ENCODE results near the gene SLC30A1. TPM values are rescaled to one million over a fixed set of nuclear protein-coding genes. Genes with fewer than 3 reads are reported as not detected.

The SLC30A1 gene
- total RNA-seq, 1 experiment from 2014 or later = 9.7 TPM

DNA sequence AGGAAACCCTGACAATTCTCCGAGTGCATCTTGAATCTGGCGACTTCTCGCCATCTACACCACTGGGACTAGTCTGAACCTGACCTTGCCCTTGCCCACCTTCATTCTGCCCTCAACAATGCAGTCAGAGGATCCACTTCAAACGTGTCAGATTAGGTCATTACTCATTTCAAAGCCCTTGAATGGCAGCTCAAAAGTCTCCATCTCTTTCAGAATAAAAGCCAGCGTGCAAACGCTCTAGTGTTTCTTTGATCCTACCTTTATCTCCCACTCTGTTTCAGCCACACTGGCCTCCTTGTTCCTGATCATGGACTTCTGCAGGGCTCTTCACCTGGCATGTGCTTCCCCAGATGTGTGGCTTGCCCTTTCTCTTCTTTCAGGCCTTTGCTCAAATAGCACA, 31.3 kb downstream of the SLC30A1 start:
- ChIA-PET POLR2A (no interaction called here), RAD21 (ENCODE audit: low non-redundant PET in 1 of 2, low total read pairs in 2 of 2, uncharacterized antibody in 2 of 2, unreplicated experiment in 2 of 2) (no interaction called here), CTCF (no interaction called here)
- Histone ChIP-seq H3K9me3 (ENCODE audit: control insufficient read depth in 1 of 2, insufficient read depth in 1 of 2, low read depth in 1 of 2, low read length in 2 of 2) (no peaks in the 10 kb centered on the region), H3K9ac (ENCODE audit: low read length) (no peak overlapping the region), H2AFZ (ENCODE audit: low read depth, low read length, poor library complexity, severe bottlenecking) (no peak overlapping the region), H3K27me3 (ENCODE audit: insufficient read depth, low read length) (no peaks in the 10 kb centered on the region), H4K20me1 (ENCODE audit: insufficient read depth) (no peaks in the 10 kb centered on the region), H3K36me3 (ENCODE audit: control insufficient read depth in 1 of 2, insufficient read depth in 2 of 2, low read length in 2 of 2) (no peaks in the 10 kb centered on the region), H3K79me2 (ENCODE audit: insufficient read depth, low read length) (no peaks in the 10 kb centered on the region), H3K9me2 (ENCODE audit: insufficient read depth) (no peaks in the 10 kb centered on the region), H3K4me3 (replicated peaks in 1 of 2; ENCODE audit: low read depth in 1 of 2, low read length in 2 of 2) (no peak overlapping the region), H3K27ac (ENCODE audit: low read depth, low read length) (no peak overlapping the region), H3K4me2 (ENCODE audit: low read length) (no peak overlapping the region), H3K4me1 (ENCODE audit: control insufficient read depth in 1 of 2, insufficient read depth in 2 of 2, low read length in 2 of 2) (peaks cover 0 to 5% of the 10 kb centered on the region in 2 experiments; a peak in 2 of 4 replicates)
- intact Hi-C loops (cut with micrococcal nuclease) = no loop called here
- ATAC-seq (no peak), DNase-seq (ENCODE audit: low read depth, low spot score) (no peak)
- TF ChIP-seq RAD21 (IDR thresholded peaks at IDR 0.05; ENCODE audit: low read depth) (no peak), CEBPB (IDR thresholded peaks at IDR 0.05; ENCODE audit: low read depth) (no peak), YY1 (IDR thresholded peaks at IDR 0.05; ENCODE audit: extremely low read depth, insufficient replicate concordance, low read depth, low read length) (no peak), SP1 (IDR thresholded peaks at IDR 0.05; ENCODE audit: low read depth) (no peak), POLR2AphosphoS5 (IDR thresholded peaks at IDR 0.05; ENCODE audit: low read depth, low read length) (no peak), ELF1 (IDR thresholded peaks at IDR 0.05; ENCODE audit: borderline replicate concordance, low read depth) (no peak), ZNF274 (IDR thresholded peaks at IDR 0.05; ENCODE audit: low read depth, low read length) (no peak), SIN3A (IDR thresholded peaks at IDR 0.05; ENCODE audit: low read depth) (no peak), FOSL1 (IDR thresholded peaks at IDR 0.05; ENCODE audit: low read depth) (no peak), POLR2A (IDR thresholded peaks at IDR 0.05; ENCODE audit: borderline replicate concordance, extremely low read depth, insufficient read depth, insufficient read length) (no peak), EGR1 (IDR thresholded peaks at IDR 0.05; ENCODE audit: low read depth) (no peak)
- TF ChIP-seq, protein P1, sequence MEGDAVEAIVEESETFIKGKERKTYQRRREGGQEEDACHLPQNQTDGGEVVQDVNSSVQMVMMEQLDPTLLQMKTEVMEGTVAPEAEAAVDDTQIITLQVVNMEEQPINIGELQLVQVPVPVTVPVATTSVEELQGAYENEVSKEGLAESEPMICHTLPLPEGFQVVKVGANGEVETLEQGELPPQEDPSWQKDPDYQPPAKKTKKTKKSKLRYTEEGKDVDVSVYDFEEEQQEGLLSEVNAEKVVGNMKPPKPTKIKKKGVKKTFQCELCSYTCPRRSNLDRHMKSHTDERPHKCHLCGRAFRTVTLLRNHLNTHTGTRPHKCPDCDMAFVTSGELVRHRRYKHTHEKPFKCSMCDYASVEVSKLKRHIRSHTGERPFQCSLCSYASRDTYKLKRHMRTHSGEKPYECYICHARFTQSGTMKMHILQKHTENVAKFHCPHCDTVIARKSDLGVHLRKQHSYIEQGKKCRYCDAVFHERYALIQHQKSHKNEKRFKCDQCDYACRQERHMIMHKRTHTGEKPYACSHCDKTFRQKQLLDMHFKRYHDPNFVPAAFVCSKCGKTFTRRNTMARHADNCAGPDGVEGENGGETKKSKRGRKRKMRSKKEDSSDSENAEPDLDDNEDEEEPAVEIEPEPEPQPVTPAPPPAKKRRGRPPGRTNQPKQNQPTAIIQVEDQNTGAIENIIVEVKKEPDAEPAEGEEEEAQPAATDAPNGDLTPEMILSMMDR (IDR thresholded peaks at IDR 0.05 in 2 of 3, conservative IDR thresholded peaks at IDR 0.05 in 1 of 3; ENCODE audit: borderline replicate concordance in 1 of 3, insufficient read depth in 1 of 3, low read depth in 2 of 3, low read length in 2 of 3) = no peak
- TF ChIP-seq, protein P2, sequence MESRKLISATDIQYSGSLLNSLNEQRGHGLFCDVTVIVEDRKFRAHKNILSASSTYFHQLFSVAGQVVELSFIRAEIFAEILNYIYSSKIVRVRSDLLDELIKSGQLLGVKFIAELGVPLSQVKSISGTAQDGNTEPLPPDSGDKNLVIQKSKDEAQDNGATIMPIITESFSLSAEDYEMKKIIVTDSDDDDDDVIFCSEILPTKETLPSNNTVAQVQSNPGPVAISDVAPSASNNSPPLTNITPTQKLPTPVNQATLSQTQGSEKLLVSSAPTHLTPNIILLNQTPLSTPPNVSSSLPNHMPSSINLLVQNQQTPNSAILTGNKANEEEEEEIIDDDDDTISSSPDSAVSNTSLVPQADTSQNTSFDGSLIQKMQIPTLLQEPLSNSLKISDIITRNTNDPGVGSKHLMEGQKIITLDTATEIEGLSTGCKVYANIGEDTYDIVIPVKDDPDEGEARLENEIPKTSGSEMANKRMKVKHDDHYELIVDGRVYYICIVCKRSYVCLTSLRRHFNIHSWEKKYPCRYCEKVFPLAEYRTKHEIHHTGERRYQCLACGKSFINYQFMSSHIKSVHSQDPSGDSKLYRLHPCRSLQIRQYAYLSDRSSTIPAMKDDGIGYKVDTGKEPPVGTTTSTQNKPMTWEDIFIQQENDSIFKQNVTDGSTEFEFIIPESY (IDR thresholded peaks at IDR 0.05; ENCODE audit: extremely low read depth, insufficient replicate concordance, low read length) = no peak
- BruUV-seq (replicated peaks) = no TSS peak

Data from HCT116 (cell line).